Vagina (tissue), 2 donors: ENCODE results near the gene DCST2. TPM values are rescaled to one million over a fixed set of nuclear protein-coding genes. Genes with fewer than 3 reads are reported as not detected.

Experiments
- DNase-seq, 2 donors: peaks; one replicate each; pipeline ENCODE4 v3.0.0-alpha.2; 2017; ENCODE audit errors: extremely low spot score in 2 of 2
- H3K27ac ChIP-seq: fragments of 200-600 bp; sonication (generic); one replicate; pipeline ENCODE4 v1.5.1; 2019
- H3K27me3 ChIP-seq: fragments of 200-600 bp; sonication (generic); one replicate; pipeline ENCODE4 v1.5.1; 2019
- H3K36me3 ChIP-seq, 2 donors: fragments of 200-600 bp; sonication (generic); one replicate each; pipeline ENCODE4 v1.5.1; 2017 to 2019
- H3K4me1 ChIP-seq: fragments of 200-600 bp; sonication (generic); one replicate; pipeline ENCODE4 v1.5.1; 2019
- H3K4me3 ChIP-seq, 2 donors: fragments of 200-600 bp; sonication (generic); 1 replicate in 1 of 2; 2 replicates in 1 of 2; pipeline ENCODE4 v1.5.1; 2016 to 2019
- H3K9me3 ChIP-seq: fragments of 200-600 bp; sonication (generic); one replicate; pipeline ENCODE4 v1.5.1; 2019
- POLR2A ChIP-seq, 2 donors: fragments of 450-650 bp; IDR thresholded peaks; one replicate each; pipeline ENCODE4 v1.6.1; 2017; ENCODE audit warnings: antibody characterized with exemption in 2 of 2, mild to moderate bottlenecking in 2 of 2, moderate library complexity in 2 of 2
- POLR2AphosphoS5 ChIP-seq, 2 donors: sonication (generic); formaldehyde crosslinking; IDR thresholded peaks; one replicate each; pipeline ENCODE4 v1.9.0; 2017; ENCODE audit warnings: antibody characterized with exemption in 2 of 2, mild to moderate bottlenecking in 2 of 2, low read depth in 1 of 2; ENCODE audit not compliant: insufficient read depth in 1 of 2
- intact Hi-C: fragments of 100-400 bp; cut with DNase I; formaldehyde crosslinking; loops from one replicate; pipeline ENCODE4 v1.15.1; 2023
- total RNA-seq: library from RNA; depleted of rRNA; stranded (reverse); fragments of >200 nt; gene quantifications from one replicate; pipeline ENCODE4 v1.2.3, GENCODE V29; 2016
- TF ChIP-seq, protein P1 (sequence below), 3 experiments: fragments of 450-650 bp in 2 of 3; fragments of 200-600 bp in 1 of 3; sonication (generic) in 1 of 3; IDR thresholded peaks; one replicate each; pipeline ENCODE4 v1.5.1; 2017 to 2019; ENCODE audit warnings: antibody characterized with exemption in 3 of 3, mild to moderate bottlenecking in 2 of 3, moderate library complexity in 2 of 3

Gene DCST2
- total RNA-seq, 1 donor from 2014 or later = 7.9 TPM

DNA sequence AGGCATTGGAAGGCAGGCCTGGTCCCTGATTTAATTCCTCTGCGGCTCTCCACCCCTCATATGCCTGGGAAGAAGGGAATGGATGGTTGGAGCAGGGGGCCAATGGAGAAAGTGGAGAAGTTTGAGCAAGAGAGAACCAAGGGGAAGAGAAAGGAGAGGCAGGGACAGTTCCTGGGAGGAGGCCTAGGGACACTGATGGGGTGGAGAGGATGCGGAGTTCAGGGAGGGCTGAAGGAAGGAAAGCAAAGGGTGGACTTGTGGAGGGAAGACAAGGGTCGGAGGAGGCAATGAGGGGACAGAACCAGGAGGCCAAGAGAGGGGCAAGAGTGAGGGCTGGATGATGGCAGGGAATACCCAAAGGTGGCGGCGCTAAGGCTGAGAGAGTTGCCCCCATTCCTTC is 23.8 kb downstream of the DCST2 start:
- no peak for TF ChIP-seq POLR2A (IDR thresholded peaks at IDR 0.05)
- TF ChIP-seq, protein P1, sequence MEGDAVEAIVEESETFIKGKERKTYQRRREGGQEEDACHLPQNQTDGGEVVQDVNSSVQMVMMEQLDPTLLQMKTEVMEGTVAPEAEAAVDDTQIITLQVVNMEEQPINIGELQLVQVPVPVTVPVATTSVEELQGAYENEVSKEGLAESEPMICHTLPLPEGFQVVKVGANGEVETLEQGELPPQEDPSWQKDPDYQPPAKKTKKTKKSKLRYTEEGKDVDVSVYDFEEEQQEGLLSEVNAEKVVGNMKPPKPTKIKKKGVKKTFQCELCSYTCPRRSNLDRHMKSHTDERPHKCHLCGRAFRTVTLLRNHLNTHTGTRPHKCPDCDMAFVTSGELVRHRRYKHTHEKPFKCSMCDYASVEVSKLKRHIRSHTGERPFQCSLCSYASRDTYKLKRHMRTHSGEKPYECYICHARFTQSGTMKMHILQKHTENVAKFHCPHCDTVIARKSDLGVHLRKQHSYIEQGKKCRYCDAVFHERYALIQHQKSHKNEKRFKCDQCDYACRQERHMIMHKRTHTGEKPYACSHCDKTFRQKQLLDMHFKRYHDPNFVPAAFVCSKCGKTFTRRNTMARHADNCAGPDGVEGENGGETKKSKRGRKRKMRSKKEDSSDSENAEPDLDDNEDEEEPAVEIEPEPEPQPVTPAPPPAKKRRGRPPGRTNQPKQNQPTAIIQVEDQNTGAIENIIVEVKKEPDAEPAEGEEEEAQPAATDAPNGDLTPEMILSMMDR (IDR thresholded peaks at IDR 0.05) = no peak
- TF ChIP-seq POLR2AphosphoS5 (IDR thresholded peaks at IDR 0.05; ENCODE audit: insufficient read depth in 1 of 2, low read depth in 1 of 2) = no peak
- H3K27ac ChIP-seq = peak overlapping the region; percentile 99
- no peak for DNase-seq
- H3K36me3 ChIP-seq = peaks cover 0 to 6% of the 10 kb centered on the region in 2 donors
- peaks cover 90% of the 10 kb centered on the region for H3K4me1 ChIP-seq
- no peaks in the 10 kb centered on the region for H3K9me3 ChIP-seq
- intact Hi-C loops = no loop called here
- no peaks in the 10 kb centered on the region for H3K27me3 ChIP-seq
- H3K4me3 ChIP-seq = peak overlapping the region; percentile 29 to 42

DNA sequence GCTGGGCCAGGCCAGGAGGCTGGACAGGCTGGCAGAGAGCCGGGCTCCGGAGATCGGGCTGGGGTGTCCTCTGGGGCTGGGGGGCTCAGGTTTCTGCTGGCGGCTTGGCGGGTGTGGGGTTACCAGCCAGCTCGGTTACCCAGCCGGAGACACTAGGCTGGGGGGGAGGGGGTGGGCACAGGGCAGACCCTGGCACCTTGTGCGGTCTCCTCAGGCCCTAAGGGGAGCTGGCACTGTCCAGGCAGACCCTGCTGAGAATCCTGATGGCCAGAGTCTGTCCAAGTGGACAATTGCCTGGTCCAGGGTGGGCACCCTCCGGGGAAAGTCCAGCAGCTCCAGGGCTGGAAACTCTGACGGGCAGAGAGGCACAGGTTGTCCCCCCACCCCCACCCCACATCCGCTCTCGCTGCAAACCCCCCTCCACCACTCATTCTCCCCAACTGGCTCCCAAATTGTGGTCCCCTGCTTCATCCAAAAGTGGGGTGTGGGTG is 24.3 kb downstream of the DCST2 start:
- Histone ChIP-seq H3K27me3 (no peaks in the 10 kb centered on the region), H3K9me3 (no peaks in the 10 kb centered on the region), H3K4me1 (peaks cover 93% of the 10 kb centered on the region), H3K36me3 (peaks cover 0 to 1% of the 10 kb centered on the region in 2 donors), H3K27ac (peak overlapping the region; percentile 99), H3K4me3 (peak overlapping the region; percentile 29 to 42)
- intact Hi-C loops = no loop called here
- TF ChIP-seq POLR2AphosphoS5 (IDR thresholded peaks at IDR 0.05; ENCODE audit: insufficient read depth in 1 of 2, low read depth in 1 of 2) = no peak
- DNase-seq = no peak

DNA sequence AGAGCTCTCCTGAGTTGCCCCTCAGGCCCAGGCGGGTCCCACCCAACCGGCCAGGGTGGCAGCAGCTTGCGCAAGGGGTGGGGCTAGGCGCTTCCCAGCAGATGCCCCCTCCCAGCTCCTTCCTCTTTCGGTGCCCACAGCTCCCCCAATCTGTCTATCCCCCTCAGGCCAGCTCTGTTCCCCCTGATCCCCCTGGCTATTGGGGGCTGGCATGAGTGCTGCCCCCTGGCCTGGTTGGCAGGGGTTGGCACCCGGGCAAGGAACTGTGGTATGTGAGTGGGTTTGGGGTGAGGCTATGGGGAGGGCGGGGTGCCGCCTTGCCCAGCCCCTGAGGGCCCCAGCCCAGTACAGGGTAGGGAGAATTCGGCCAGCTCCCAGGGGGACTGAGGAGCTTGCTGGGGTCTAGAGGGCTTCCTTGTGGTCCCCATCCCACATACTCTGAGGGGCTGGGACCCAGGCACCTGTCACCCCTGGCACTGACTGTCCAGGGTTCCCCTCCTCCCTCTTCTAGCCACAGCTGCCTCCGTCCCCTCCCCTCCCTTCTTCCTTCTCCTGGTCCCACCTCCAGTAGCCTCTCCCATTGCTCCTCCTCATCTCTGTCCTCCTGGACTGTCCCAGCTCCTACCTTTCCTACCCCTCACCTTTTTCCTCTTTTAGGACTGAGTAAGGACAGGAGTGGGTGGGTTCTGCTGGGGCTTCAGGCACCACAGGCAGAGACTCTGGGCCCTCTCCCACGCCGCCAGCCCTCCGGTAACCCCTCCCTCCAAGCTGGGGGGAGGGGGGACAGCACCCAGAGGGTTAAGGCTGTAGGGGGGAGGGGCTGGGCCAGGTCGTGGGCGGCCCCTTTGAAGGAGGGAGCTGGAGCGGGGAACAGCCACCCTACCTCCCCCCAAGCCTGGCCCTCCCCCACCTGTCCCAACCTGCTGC is 25.3 kb downstream of the DCST2 start:
- Histone ChIP-seq H3K9me3 (no peaks in the 10 kb centered on the region), H3K4me3 (peak overlapping the region; percentile 29 to 42), H3K36me3 (no peaks in the 10 kb centered on the region), H3K27me3 (no peaks in the 10 kb centered on the region), H3K4me1 (peaks cover 96% of the 10 kb centered on the region), H3K27ac (peak overlapping the region; percentile 99)
- intact Hi-C loops = no loop called here
- peak in 1 of 2 donors; percentile 28 for TF ChIP-seq POLR2AphosphoS5 (IDR thresholded peaks at IDR 0.05; ENCODE audit: insufficient read depth in 1 of 2, low read depth in 1 of 2)
- TF ChIP-seq, protein P1 (IDR thresholded peaks at IDR 0.05) = no peak
- TF ChIP-seq POLR2A (IDR thresholded peaks at IDR 0.05) = no peak
- DNase-seq = no peak

DNA sequence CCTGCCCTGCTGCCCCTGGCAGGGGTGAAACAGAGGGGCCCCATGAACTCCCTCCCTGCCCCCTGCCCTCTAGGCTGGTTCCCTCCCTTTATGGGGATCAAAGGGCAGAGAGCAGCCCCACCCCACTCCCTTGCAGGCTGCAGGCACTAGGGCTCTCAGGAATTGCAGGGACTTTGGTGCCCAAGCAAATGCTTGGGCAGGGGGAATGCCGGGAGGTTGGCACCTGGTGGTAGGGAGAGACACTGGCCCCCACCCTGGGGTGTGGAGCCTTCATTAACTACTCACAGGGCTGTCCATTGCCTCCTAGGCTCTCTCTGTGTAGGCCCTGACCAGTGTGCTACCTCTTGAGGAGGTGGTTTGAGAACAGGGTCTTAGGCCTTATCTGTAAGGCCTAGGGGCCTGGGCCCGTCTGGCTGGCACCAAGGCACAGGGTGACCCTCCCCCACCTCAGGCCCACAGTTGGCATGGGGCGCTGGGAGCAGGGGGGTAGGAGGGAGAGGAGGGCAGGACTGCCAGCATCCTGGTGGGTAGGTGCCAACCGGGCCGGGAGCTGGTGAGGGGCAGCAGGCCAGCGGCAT is 26.2 kb downstream of the DCST2 start:
- H3K4me3 ChIP-seq = peak overlapping the region in 1 of 2 donors; percentile 42
- H3K4me1 ChIP-seq = peaks cover 87% of the 10 kb centered on the region
- H3K9me3 ChIP-seq = no peaks in the 10 kb centered on the region
- H3K27me3 ChIP-seq = no peaks in the 10 kb centered on the region
- no peaks in the 10 kb centered on the region for H3K36me3 ChIP-seq
- intact Hi-C loops = no loop called here
- TF ChIP-seq, protein P1 (IDR thresholded peaks at IDR 0.05) = no peak
- TF ChIP-seq POLR2A (IDR thresholded peaks at IDR 0.05) (no peak), POLR2AphosphoS5 (IDR thresholded peaks at IDR 0.05; ENCODE audit: insufficient read depth in 1 of 2, low read depth in 1 of 2) (no peak)
- no peak for DNase-seq
- H3K27ac ChIP-seq = peak overlapping the region; percentile 99

DNA sequence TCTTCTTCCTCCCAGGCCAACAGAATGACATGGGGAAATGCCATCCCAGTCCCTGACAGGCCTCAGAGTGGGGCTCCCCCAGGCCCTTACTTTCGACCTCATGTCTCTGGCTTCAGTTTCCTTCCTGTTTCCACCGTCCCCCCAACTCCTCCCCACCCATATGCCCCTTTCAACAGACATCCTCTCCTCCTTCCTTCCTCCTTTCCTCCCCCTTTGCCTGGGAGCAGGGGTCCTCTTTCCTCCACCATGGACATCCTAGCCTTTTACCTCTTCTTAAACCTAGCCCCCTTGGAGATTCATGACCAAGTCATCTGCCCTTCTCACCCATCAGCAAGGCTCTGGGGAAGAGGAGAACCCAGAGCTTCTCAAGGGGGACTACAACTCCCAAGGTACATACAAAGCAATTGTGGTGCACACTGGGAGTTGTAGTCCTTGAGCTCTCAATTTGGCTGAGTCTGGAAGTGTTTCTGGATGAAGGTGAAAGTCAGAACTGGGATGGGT is 26.9 kb downstream of the DCST2 start:
- Histone ChIP-seq H3K4me1 (peaks cover 80% of the 10 kb centered on the region), H3K4me3 (no peak overlapping the region), H3K27me3 (no peaks in the 10 kb centered on the region), H3K9me3 (no peaks in the 10 kb centered on the region), H3K27ac (peak overlapping the region; percentile 99), H3K36me3 (no peaks in the 10 kb centered on the region)
- intact Hi-C loops = no loop called here
- TF ChIP-seq POLR2A (IDR thresholded peaks at IDR 0.05) (no peak), POLR2AphosphoS5 (IDR thresholded peaks at IDR 0.05; ENCODE audit: insufficient read depth in 1 of 2, low read depth in 1 of 2) (no peak)
- TF ChIP-seq, protein P1 (IDR thresholded peaks at IDR 0.05) = no peak
- DNase-seq = no peak
